CD4-positive, alpha-beta T cell (primary cell): ENCODE data around the gene SPIRE2. TPM values are rescaled to one million over a fixed set of nuclear protein-coding genes. Genes with fewer than 3 reads are reported as not detected.

Experiments
- ATAC-seq: fragments of 200-7000 bp; cut with Tn5 transposase; one replicate; pipeline ENCODE4 v1.10.0; 2022; ENCODE audit warnings: mild to moderate bottlenecking; ENCODE audit not compliant: poor library complexity
- CTCF ChIA-PET: fragments of 350-600 bp; sonication (Branson Sonifier 250); formaldehyde crosslinking; loops from one replicate; lab custom pipeline; 2021; ENCODE audit warnings: antibody characterized with exemption, inconsistent platforms; lab: Charles Lee
- POLR2A ChIA-PET: fragments of 350-600 bp; sonication (Branson Sonifier 250); formaldehyde crosslinking; loops from one replicate; lab custom pipeline; 2021; ENCODE audit warnings: antibody characterized with exemption, inconsistent platforms; lab: Charles Lee
- DNase-seq, 14 experiments: peaks; one replicate each; pipeline ENCODE4 v3.0.0-alpha.2; 2013 to 2020; ENCODE audit warnings: mixed read lengths in 2 of 14
- H3K27ac ChIP-seq, 2 donors: one replicate each; pipeline versions ENCODE4 v1.5.1 to v1.7.0; 2013; ENCODE audit warnings: low read length in 2 of 2, low read depth in 1 of 2, mild to moderate bottlenecking in 1 of 2
- H3K27me3 ChIP-seq, 2 experiments: 1 replicate in 1 of 2; 2 replicates in 1 of 2; pipeline versions ENCODE4 v1.6.1 to v1.7.0; 2013; ENCODE audit warnings: low read length in 2 of 2, control low read depth in 1 of 2, mild to moderate bottlenecking in 1 of 2, moderate library complexity in 1 of 2; ENCODE audit not compliant: insufficient read depth in 2 of 2, control insufficient read depth in 1 of 2
- H3K36me3 ChIP-seq: one replicate; pipeline ENCODE4 v1.6.1; 2013; ENCODE audit warnings: low read length, control low read depth; ENCODE audit not compliant: insufficient read depth
- H3K4me1 ChIP-seq: one replicate; pipeline ENCODE4 v1.6.1; 2013; ENCODE audit warnings: low read length, control low read depth; ENCODE audit not compliant: insufficient read depth
- H3K4me3 ChIP-seq: one replicate; pipeline ENCODE4 v1.5.1; 2013; ENCODE audit warnings: mild to moderate bottlenecking, low read length, moderate library complexity
- H3K9me3 ChIP-seq, 2 experiments: 1 replicate in 1 of 2; 2 replicates in 1 of 2; pipeline versions ENCODE4 v1.6.1 to v1.7.0; 2013; ENCODE audit warnings: low read length in 2 of 2, mild to moderate bottlenecking in 2 of 2, control low read depth in 1 of 2, moderate library complexity in 1 of 2; ENCODE audit not compliant: control insufficient read depth in 1 of 2, insufficient read depth in 1 of 2
- H3K27ac Mint-ChIP-seq: one replicate; pipeline ENCODE4 v1.8.0; 2020; ENCODE audit warnings: mixed read lengths
- H3K27me3 Mint-ChIP-seq: one replicate; pipeline ENCODE4 v1.8.0; 2021; ENCODE audit warnings: mixed read lengths
- H3K36me3 Mint-ChIP-seq: one replicate; pipeline ENCODE4 v1.8.0; 2021; ENCODE audit warnings: low read depth, mixed read lengths
- H3K4me1 Mint-ChIP-seq: one replicate; pipeline ENCODE4 v1.8.0; 2021; ENCODE audit warnings: low read depth, mixed read lengths
- H3K4me3 Mint-ChIP-seq: one replicate; pipeline ENCODE4 v1.8.0; 2020; ENCODE audit warnings: mild to moderate bottlenecking, mixed read lengths
- H3K9me3 Mint-ChIP-seq: one replicate; pipeline ENCODE4 v1.8.0; 2020; ENCODE audit warnings: mixed read lengths
- intact Hi-C, 2 experiments: fragments of 100-400 bp; cut with DNase I in 1 of 2; cut with micrococcal nuclease in 1 of 2; formaldehyde crosslinking; loops; one replicate each; pipeline versions ENCODE4 v1.15.1 to v1.9.0; 2023 to 2025; cut with DNase I, micrococcal nuclease
- total RNA-seq, 174 experiments: library from RNA in 2 of 174; stranded (reverse) in 2 of 174; gene quantifications; one replicate each; pipeline ENCODE4 v1.2.3 and lab custom pipeline; 2021 to 2026
- TF ChIP-seq, protein P1 (sequence below): fragments of 200-600 bp; IDR thresholded peaks from one replicate; pipeline ENCODE4 v1.8.0; 2022; ENCODE audit warnings: antibody characterized with exemption, mild to moderate bottlenecking

Gene SPIRE2
- total RNA-seq, 2 experiments from 2014 or later: 1.1 TPM

DNA sequence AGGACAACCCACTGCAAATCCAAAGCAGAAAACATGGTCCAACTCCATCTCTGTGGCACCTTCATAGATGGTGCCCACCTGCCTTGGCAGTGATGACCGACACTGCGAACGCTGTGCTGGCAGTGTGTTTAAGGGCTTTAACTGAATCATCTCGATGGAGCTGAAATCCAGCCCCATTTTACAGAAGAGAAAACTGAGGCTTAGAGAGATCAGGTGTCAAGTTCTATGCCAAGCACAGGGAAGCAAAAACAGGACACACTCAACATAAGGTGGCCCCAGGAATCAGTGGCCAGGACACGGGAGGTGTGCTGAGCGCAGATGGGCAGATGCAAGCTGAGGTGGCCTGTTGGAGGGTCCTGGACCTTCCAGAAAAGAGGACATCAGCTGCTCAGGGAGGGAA lies 34.5 kb downstream of the SPIRE2 start:
- ChIA-PET CTCF (interaction anchor here (0.8 to 6.0 kb wide), 3 partner anchors 100 to 161 kb away, joined by 3 to 73 read pairs (median 4); partner anchors contain the start of gene SPATA2L), POLR2A (interaction anchor here (5.4 kb wide), 1 partner anchor 10 kb away, joined by 104 read pairs; the partner anchor contains the start of gene TCF25)
- no peaks in the 10 kb centered on the region for H3K27me3 ChIP-seq
- Mint-ChIP-seq H3K36me3 (no peaks in the 10 kb centered on the region), H3K27me3 (no peaks in the 10 kb centered on the region), H3K4me3 (peak overlapping the region; percentile 78), H3K9me3 (no peaks in the 10 kb centered on the region), H3K4me1 (peaks cover 29% of the 10 kb centered on the region), H3K27ac (peak overlapping the region; percentile 66)
- DNase-seq (no peak), ATAC-seq (no peak)
- H3K36me3 ChIP-seq: no peaks in the 10 kb centered on the region
- peak overlapping the region; percentile 54 to 60 for H3K27ac ChIP-seq
- TF ChIP-seq, protein P1, sequence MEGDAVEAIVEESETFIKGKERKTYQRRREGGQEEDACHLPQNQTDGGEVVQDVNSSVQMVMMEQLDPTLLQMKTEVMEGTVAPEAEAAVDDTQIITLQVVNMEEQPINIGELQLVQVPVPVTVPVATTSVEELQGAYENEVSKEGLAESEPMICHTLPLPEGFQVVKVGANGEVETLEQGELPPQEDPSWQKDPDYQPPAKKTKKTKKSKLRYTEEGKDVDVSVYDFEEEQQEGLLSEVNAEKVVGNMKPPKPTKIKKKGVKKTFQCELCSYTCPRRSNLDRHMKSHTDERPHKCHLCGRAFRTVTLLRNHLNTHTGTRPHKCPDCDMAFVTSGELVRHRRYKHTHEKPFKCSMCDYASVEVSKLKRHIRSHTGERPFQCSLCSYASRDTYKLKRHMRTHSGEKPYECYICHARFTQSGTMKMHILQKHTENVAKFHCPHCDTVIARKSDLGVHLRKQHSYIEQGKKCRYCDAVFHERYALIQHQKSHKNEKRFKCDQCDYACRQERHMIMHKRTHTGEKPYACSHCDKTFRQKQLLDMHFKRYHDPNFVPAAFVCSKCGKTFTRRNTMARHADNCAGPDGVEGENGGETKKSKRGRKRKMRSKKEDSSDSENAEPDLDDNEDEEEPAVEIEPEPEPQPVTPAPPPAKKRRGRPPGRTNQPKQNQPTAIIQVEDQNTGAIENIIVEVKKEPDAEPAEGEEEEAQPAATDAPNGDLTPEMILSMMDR: no peak
- peaks cover 0 to 6% of the 10 kb centered on the region in 2 experiments for H3K9me3 ChIP-seq
- H3K4me3 ChIP-seq: no peak overlapping the region
- H3K4me1 ChIP-seq: peaks cover 42% of the 10 kb centered on the region
- intact Hi-C loops: loop anchor here in 1 of 2 experiments (10.0 kb wide), 1 partner anchor 288 kb away; the partner anchor contains the start of gene CPNE7

GRCh38 chr16:89863741-89864526 lies 35.7 kb downstream of the SPIRE2 start:
- POLR2A ChIA-PET: interaction anchor here (0.7 to 5.4 kb wide), 10 partner anchors 9 to 163 kb away, joined by 3 to 104 read pairs (median 4); partner anchors contain the start of genes SPATA2L, SPIRE2 and TCF25
- Mint-ChIP-seq H3K27me3 (no peaks in the 10 kb centered on the region), H3K4me3 (peak overlapping the region; percentile 78), H3K4me1 (peaks cover 29% of the 10 kb centered on the region), H3K27ac (peak overlapping the region; percentile 66), H3K9me3 (no peaks in the 10 kb centered on the region), H3K36me3 (no peaks in the 10 kb centered on the region)
- H3K36me3 ChIP-seq: no peaks in the 10 kb centered on the region
- peak overlapping the region; percentile 24 for H3K4me3 ChIP-seq
- CTCF ChIA-PET: interaction anchor here (0.8 to 6.0 kb wide), 4 partner anchors 101 to 162 kb away, joined by 3 to 73 read pairs (median 3); partner anchors contain the start of gene SPATA2L
- peaks cover 42% of the 10 kb centered on the region for H3K4me1 ChIP-seq
- peaks cover 0 to 10% of the 10 kb centered on the region in 2 experiments for H3K9me3 ChIP-seq
- H3K27ac ChIP-seq: peak overlapping the region; percentile 60 to 69
- DNase-seq: peak in 9 of 14 experiments; percentile 21 to 81 (median 44)
- H3K27me3 ChIP-seq: no peaks in the 10 kb centered on the region
- ATAC-seq: peak; percentile 59
- intact Hi-C loops: loop anchor here in 1 of 2 experiments (10.0 kb wide), 1 partner anchor 289 kb away; the partner anchor contains the start of gene CPNE7
- TF ChIP-seq, protein P1: no peak

DNA sequence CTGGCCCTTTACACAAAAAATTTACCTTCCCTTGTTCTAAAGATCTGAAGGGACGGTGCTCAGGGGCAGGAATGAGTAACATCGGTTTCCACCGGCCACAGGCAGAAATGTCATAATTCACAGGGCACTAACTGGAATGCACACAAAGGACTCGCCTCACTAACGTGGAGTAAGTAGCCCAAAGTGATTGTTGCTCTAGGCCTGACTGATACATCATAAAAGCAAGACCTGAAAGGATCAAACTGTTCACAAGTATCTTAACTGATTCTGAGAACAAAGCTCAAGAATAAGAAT lies 36.2 kb downstream of the SPIRE2 start:
- Mint-ChIP-seq H3K4me1 (peaks cover 29% of the 10 kb centered on the region), H3K36me3 (no peaks in the 10 kb centered on the region), H3K9me3 (no peaks in the 10 kb centered on the region), H3K4me3 (peak overlapping the region; percentile 23), H3K27ac (peak overlapping the region; percentile 66), H3K27me3 (no peaks in the 10 kb centered on the region)
- intact Hi-C loops: loop anchor here in 1 of 2 experiments (10.0 kb wide), 1 partner anchor 290 kb away; the partner anchor contains the start of gene CPNE7
- Histone ChIP-seq H3K4me1 (peaks cover 42% of the 10 kb centered on the region), H3K4me3 (no peak overlapping the region), H3K9me3 (peaks cover 0 to 10% of the 10 kb centered on the region in 2 experiments), H3K27ac (peak overlapping the region; percentile 32 to 69), H3K27me3 (no peaks in the 10 kb centered on the region), H3K36me3 (no peaks in the 10 kb centered on the region)
- DNase-seq: no peak
- ChIA-PET CTCF (interaction anchor here (0.8 to 6.0 kb wide), 3 partner anchors 103 to 162 kb away, joined by 3 to 73 read pairs (median 3); partner anchors contain the start of gene SPATA2L), POLR2A (interaction anchor here (0.8 to 5.4 kb wide), 9 partner anchors 9 to 164 kb away, joined by 3 to 104 read pairs (median 4); partner anchors contain the start of genes SPATA2L, SPIRE2 and TCF25)
- TF ChIP-seq, protein P1: no peak
- no peak for ATAC-seq
